HG02588 (cell line): Measurements from ENCODE around the gene KDM8.

ENCODE experiments used
- ATAC-seq: cut with Tn5 transposase; IDR thresholded peaks from one replicate; pipeline ENCODE4 v1.9.1; 2021; ENCODE audit warnings: mild to moderate bottlenecking, moderate library complexity; ENCODE audit not compliant: unreplicated experiment

Gene KDM8

DNA sequence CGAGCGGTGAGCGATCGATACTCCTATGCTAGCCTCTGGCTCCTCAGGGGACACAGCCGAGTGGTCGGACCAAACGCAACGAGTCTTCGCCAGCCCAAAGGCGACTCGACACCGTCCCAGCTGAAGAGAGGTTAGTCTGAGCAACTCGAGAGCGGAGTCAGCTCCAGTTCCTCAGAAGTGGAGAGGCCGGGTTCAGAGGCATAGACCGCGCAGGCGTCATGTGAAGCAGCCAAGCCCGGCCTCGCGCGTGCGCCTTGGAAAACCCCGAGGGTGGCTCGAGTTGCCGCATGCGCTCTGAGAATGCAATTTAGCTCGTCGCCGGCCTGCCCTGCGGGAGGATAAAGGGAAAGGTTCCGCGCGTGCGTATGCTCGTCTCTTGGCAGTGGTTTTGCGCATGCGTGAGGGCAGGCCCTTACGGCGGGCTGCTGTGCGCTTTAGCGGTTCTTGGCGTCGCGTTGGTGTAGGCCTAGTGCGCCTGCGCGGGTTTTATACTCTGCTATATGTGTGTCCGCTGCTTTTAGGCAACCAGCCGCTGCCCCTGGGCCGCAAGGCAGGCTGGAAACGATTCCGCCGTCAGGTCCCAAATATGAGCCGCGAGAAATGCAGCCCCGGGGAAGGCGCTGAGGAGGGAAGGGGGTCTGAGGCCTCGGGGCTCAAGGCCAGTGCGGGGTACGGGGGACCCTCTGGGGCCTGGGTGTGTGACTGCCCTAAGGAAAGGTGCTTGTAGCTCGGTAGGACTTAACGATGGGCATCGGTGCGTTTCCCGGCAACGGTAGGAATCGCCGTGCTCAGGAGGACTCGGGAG is at the start of gene KDM8:
TSS of gene KDM8 (plus strand) at position 20 of the 805 bp plus-strand sequence. CDS start 6,598 bp downstream, outside the sequence.
- ATAC-seq = peak; percentile 81

DNA sequence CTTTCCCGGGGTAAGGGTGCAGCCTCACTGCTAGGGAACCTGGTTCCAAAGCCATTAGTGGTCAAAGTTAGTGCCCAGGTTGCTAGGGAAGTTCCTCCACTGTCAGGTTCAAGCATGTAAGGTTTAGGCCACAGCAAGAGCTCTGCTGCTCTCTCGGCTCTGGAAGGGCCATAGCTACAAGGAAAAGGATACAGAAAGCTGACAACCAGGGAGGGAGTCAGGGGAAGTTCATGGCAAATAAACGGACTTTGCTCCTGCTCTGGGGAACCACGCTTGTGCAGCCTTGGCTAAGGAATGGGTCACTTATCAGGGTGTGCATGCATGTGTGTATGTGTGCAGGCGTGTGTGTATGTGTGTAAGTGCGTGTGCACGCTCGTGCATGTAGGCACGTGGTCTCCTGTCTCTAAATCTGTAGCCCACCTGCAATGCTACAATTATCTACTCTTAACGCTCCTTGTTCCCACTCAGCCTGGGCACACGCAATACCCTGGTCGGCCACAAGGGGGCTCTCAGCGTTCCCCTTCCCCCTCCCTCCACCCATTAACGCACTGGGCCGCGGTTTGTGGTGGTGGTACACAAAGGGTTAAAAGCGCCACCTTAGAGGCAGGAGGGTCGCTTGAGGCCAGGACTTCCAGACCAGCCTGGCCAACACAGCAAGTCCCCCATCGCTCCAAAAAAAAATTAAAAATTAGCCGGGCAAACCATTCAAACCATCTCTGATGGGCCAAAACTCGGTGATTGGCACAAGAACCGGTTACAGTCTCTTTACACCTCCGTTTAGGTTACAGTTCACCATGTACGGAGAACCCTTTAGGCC is 48.4 kb upstream of the KDM8 start:
- no peak for ATAC-seq

DNA sequence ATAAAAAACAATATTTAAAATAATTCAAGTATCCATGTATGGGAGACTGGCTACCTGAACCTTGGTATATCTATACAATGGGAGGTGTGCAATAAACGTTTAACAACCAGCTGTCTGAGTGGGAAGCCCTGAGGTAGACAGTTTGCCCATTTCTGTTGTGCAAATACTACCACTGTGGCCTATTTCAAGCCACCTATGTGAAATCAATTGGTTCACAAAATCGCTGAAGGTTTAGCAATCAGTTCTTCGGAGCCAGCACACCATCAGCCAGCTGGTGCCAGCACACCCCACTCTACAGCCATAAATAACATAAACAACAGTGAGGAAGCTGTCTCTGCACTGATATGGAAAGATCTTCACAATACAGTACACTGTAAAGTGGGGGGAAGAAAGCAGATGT is 46.7 kb upstream of the KDM8 start:
- no peak for ATAC-seq

DNA sequence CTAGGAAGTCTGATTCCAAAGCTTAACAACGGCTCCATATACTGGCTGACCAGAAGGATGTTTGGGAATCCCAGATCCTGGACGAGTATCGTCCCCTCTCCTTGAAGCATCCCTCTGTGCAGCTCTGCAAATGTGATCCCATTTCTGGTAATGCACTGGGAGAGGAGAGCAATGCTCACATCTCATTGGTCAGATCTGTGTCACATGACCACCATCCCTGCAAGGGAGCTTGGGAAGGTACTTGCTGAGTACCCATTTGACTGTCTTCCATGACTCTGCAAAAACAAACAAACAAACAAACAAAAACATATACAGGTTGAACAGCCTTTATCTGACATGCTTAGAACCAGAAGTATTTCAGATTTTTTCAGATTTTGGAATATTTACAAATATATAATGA is 41.9 kb upstream of the KDM8 start:
- ATAC-seq = no peak

DNA sequence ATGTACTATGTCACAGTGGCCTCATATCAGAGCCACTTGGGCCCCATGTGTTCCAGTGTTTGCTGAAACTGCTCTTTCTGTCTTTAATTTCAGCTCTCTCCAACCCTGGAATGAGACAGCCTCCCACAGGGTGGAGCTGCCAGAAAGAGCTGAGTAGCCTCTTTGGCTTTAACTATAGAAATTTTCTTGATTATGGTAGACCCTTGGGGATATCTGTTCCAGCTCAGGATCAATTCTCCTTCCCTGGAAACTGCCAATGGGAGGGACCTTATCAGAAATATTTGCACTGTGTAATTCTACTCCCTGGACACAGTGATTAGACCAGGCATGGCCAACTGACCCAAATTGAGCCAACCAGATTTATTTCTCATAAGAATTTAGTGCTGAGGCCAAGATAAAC is 39.0 kb upstream of the KDM8 start:
- ATAC-seq = no peak

DNA sequence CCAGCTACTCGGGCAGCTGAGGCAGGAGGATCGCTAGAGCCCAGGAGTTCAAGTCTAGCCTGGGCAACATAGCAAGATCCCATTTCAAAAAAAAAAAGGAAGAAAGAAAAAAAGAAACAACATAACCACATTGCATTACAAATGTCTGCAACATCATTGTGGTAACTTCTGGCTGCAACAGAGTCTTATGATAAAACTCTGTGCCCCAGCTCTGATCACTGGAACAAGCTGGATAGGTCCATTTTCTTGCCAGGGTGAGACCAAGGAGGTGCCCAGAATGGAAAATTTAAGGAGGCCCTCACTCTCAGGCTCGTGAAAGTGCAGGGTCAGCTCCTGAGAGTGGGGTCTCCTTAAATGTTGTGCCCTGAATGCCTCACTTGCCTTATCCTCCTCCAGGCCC is 37.8 kb upstream of the KDM8 start:
- ATAC-seq = no peak

DNA sequence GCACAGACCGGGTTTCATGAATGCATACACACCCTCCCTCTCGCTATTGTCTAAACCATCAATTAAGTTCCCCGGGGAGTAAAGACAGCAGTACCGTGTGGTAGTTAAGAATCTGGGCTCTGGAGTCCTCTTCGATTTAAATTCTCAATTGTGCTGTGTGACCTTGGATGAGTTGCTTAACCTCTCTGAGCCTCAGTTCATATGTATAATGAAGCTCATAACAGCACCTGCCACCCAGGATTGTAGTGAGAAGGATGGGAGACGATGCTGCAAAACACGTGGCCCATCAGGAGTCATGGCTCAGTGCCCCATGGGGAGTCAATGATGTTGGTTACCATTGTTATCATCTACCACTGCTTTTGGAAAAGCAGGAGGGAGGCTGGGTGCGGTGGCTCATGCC is 34.5 kb upstream of the KDM8 start:
- ATAC-seq = no peak

DNA sequence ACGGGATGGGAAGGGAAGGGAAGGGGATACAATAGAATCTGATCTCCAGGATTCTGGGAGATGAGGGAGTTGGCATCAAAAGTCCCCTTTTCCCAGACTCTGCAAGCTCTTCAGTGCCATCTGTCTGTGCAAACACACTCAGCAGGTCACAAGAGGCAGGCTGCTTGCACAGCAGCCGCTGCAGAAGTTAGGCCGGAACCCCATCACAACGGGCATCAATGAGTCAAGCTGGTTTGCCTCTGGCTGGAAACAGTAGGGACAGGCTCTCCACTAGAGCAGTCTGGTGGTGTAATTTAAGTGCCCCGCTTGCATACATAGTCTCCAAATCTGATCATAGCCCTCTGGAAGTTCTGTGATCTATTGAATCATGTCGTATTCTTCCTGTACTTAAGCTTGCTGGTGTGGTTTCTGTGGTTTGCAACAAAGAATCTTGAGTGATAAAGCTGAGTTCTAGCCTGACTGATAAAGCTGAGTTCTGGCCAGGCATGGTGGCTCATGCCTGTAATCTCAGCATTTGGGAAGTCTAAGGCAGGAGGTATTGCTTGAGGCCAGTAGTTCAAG is 33.7 kb upstream of the KDM8 start:
- no peak for ATAC-seq

DNA sequence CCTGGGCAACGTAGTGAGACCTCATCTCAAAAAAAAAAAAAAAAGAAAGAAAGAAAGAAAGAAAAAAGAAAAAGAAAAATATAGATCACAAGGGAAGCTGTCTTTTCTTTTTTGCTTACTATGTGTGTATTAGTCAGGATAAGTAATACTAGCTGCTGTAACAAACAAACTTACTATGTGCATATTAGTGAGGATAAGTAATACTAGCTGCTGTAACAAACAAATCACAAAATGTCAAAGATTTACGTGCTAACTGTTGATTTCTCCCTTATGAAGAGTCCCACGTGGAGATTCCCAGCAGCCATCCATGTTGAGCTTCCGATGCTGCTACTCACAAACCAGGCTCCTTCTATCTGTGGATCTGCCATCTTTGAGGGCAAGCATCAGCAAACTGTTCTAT is 31.7 kb upstream of the KDM8 start:
- no peak for ATAC-seq

DNA sequence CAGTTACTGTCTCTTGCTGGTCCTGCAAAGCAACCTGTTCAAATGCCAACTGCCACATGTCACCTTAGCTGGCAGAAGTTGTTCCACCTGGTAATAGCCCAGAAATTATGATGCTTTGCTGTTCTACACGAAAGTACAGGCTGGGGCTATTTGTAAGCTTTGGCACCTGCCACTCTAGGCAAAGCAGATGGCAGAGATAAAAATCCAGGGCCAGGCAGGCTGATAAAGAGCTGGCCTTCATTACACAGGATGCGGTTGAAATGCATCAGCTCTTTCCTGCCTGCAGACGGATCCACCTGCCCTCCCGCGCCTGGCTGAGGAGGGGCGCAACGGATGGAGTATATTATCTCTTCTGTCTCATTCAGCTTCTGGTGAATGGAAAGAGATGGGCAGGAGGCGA is 29.3 kb upstream of the KDM8 start:
- ATAC-seq = no peak

DNA sequence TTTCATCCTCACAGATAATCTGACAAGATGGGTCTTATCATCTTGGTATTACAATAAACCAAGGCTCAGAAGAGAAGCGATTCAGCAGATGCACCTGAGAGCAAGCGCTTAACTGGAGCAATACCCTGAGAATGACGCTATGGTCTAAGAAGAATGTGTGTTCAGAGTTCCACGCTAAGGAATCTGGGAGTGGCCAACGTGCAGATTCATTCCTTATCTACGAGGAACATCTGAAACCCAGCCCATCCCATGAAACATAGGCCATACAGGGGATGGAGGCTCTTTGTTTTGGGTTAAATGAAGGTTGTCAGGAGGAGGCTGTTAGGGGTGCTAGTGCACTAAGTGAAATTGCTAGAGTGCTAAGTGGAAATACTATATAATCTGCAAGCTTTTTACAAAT is 28.5 kb upstream of the KDM8 start:
- no peak for ATAC-seq

DNA sequence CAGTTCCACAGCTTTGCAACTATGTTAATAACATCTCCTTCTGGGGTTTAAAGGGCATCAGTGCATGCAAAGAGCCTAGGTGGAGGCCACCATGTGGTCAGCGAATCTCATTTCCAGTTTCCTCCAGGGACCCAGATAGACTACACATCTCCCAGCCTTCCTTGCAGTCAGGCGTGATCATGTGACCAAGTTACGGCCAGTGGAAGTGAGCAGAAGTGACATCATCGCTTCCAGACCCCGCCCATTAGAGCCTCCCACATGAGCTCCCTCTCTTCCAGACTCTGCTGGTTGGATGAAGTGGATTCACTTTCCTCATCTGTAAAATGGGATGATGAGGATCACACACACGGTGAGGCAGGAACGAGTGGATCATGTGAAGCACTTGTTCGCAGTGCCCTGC is 27.4 kb upstream of the KDM8 start:
- ATAC-seq = no peak

DNA sequence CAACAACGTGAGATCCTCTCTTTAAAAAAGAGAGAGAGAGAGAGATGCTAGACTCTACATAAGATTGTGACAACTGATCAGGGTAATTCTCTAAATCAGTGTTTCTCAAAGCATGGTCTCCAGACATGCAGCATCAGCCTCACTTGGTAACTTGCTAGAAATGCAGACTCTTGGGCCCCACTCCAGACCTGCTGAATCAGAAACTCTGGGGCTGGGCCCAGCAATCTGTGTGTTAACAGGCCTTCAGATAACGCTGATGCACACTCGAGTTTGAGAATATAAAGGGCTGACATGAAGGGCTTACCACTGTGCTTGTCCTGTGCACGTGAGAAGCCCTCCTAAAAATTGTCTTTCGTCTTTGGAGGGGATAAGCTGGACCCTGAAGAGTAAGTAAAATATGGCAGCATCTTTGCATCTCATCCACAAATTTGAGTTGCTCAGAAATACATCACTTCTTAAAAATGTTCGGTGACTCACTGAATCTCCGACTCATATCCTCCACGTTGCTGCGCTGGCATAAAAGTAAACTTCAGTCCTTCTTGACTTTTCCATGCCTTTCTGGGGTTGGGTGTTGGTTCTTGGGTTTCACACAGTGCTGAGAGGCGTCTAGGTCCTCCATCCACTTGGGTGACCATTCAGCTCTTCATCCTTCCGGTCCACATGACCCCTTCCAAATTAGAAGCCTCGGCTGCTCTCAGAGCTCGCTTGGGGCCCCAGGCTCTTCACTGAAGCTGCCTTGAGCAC is 26.1 kb upstream of the KDM8 start:
- ATAC-seq = no peak

DNA sequence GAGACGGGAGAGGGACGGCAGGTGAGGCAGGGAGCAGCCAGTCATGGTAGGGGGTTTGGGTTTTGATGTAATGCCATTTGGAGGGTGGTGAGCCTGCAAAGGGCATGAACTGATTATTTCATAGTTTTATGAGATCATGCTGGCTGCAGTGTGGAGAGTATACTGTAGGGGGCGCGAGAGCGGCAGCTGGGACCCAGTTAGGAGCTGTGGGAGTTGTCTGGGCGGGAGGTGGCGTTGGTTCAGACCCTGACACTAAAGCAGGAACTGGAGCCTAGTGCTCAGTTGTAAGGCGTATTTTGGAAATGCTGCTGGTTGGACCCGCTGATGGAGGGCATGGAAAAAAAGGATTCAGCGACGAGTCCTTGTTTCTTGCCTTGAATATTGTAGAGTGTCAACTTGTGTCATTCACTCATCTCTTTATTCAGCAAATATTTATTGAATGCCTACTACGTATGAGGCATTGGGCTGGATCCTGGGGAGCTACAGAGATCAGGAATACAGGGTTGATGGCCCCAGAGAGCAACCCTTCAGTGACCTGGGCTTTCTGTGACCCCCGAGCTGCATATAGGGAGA is 23.7 kb upstream of the KDM8 start:
- peak; percentile 70 for ATAC-seq

DNA sequence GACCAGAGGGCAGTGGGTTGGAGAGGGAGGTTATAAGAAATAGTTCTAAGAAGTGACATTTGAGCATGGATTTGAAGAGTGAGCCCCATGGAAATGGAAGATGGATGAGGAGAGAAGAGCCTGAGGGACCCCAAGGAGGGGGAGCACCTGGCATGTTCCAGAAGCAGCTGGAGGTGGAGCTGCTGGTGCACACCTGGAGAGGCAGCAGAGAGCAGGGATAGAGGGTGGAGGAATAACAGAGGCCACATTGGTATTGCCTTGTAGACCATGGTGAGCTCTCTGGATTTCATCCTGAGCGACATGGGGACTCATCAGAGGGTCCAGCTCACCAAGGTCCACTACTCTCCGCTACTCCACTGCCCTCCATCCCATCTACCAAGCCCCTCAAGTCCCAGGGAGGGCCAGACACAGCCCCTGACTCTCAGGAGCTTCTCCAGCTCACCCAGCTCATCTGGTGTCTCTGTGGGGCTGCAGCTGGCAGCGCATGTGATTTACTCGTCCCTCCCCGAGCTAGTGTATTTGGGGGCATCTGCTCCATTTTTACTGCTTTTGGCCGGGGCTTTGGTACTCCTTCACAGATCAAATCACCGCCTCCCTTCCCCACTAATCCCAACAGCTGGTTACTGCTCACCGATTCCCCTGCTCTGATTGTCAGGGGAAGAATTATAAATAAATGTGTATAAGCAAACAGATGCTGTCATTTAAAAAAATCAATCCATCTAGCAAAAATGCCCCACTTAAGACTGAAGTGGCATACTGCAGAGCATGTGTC is 22.1 kb upstream of the KDM8 start:
- no peak for ATAC-seq

DNA sequence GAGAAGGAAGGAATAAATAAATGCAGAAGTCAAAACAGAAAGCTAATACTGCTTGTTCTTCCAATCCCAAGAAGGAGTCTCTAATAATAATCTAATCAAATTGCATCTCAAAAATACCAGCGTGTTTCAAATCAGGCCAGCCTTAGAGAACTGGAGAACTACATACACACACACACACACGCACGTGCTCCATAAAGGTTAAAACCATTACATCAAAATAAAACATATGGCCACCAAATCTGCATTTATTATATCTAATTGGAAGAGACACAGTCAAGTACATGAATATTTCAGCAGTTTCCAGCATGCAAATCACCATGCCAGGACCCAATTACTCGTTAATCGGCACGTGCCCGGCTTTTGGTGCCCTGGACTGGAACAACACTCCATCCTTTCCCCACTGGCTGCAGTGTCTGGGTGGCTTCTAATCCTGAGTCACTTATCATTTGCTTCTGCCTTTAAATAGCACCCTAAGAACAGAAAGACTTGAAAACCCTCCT is 20.4 kb upstream of the KDM8 start:
- no peak for ATAC-seq

DNA sequence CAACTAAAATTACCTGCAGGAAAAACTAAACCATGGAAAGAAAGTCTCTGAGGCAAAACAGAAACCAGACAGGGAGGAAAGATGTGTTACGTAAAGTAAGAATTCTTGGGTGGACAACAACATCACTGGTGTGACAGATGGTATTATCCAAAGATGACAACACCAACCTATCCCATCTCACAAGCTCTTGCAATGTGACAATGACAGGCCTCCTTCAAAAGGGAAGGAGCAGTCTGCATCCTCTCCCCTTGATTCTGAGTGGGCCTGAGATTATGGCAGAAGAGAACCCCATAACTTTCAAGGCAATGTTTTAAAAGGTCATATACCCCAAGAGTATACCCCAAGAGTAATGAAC is 17.6 kb upstream of the KDM8 start:
- ATAC-seq = no peak

DNA sequence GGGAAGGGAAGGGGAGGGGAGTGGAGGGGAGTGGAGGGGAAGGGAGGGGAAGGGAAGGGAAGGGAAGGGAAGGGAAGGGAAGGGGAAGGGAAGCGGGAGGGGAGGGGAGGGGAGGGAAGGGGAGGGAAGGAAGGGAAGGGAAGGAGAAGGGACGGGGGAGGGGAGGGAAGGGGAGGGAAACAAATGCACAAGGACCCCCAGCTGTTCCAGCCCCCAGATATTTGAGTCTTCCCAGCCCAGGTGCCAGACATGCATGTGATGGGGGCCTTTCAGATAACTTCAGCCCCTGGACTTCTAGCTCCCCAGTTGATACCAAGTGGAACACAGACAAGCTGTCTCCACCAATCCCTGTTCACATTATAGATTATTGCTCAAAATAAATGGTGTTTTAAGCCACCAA is 14.7 kb upstream of the KDM8 start:
- no peak for ATAC-seq

DNA sequence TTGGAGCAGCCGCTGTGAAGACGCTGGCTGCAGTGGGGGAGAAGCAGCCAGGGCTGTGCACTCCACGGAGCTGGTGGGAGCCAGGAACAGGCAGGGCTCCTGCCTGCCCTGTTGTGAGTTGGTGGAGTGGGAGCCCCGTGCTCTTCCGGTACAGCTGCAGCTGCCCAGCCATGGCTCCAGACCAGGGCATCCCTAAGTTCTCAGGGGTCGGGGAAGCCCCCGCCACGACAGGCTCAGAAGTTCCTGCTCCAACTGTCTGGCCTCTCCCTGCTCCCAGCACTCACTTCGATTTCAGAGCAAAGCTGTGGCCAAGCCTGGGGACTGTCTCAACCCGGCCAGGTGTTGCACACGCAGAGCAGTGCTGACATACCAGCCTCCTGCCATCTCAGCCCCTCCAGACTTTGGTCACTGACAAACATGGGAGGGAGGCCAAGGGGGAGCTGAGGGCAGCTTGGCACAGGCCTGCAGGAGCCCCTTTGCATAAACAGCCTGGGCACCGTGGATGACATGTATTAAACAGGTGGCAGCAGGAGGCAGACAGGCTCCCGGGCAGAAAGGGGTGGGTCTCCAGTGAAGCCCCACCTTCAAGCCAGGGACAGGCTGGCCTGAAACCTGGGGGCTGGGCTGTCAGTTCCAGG is 13.9 kb upstream of the KDM8 start:
- ATAC-seq = no peak
